IMR-90 (cell line): ENCODE measurements around the gene FBXW10B. TPM values are rescaled to one million over a fixed set of nuclear protein-coding genes. Genes with fewer than 3 reads are reported as not detected.
"Not testable (repeated sequence)": the region's sequence is repeated elsewhere in the genome, so short reads cannot be mapped to it uniquely, and the experiment has no call there.

Source experiments
- ATAC-seq: fragments of 200-7000 bp; cut with Tn5 transposase; 2 replicates; pipeline ENCODE4 v1.9.1; 2020; ENCODE audit warnings: low read depth, mild to moderate bottlenecking, moderate library complexity
- BruUV-seq: library from RNA; stranded (reverse); fragments of 400-500 nt; replicated peaks from 2 replicates; lab custom pipeline; 2021; lab: Mats Ljungman, UMichigan
- CTCF ChIA-PET: fragments of 300-600 bp; formaldehyde crosslinking; extraction: SDS; loops from one replicate; lab custom pipeline; 2021; ENCODE audit warnings: antibody characterized with exemption; lab: Yijun Ruan, JAX
- POLR2A ChIA-PET: fragments of 300-600 bp; sonication (Branson Sonifier 250); formaldehyde crosslinking; loops from one replicate; lab custom pipeline; 2022; ENCODE audit warnings: antibody characterized with exemption; ENCODE audit not compliant: unreplicated experiment; lab: Charles Lee
- DNase-seq: peaks from one replicate; pipeline ENCODE4 v3.0.0; 2013
- H2AFZ ChIP-seq: replicated peaks from 2 replicates; pipeline ENCODE3; 2013; ENCODE audit warnings: low read length, mild to moderate bottlenecking; ENCODE audit not compliant: poor library complexity
- H2AK5ac ChIP-seq: 2 replicates; pipeline ENCODE4 v1.6.1; 2013; ENCODE audit warnings: low read depth, low read length, inconsistent platforms
- H2AK9ac ChIP-seq: replicated peaks from 2 replicates; pipeline ENCODE3; 2013; ENCODE audit warnings: mild to moderate bottlenecking, low read depth, low read length, moderate library complexity; ENCODE audit not compliant: poor library complexity
- H2BK120ac ChIP-seq: 2 replicates; pipeline ENCODE4 v1.6.1; 2013; ENCODE audit warnings: low read depth, low read length, inconsistent platforms
- H2BK15ac ChIP-seq: 3 replicates; pipeline ENCODE4 v1.6.1; 2013; ENCODE audit warnings: low read depth, low read length, inconsistent platforms
- H2BK20ac ChIP-seq: 2 replicates; pipeline ENCODE4 v1.6.1; 2013; ENCODE audit warnings: low read depth, mild to moderate bottlenecking, inconsistent platforms, low read length, moderate library complexity
- H2BK5ac ChIP-seq: 2 replicates; pipeline ENCODE4 v1.6.1; 2013; ENCODE audit warnings: mild to moderate bottlenecking, low read depth, low read length, inconsistent platforms; ENCODE audit not compliant: poor library complexity, severe bottlenecking
- H3K14ac ChIP-seq: replicated peaks from 2 replicates; pipeline ENCODE4 v1.6.1; 2013; ENCODE audit warnings: low read depth, low read length, inconsistent platforms
- H3K18ac ChIP-seq: 2 replicates; pipeline ENCODE4 v1.6.1; 2013; ENCODE audit warnings: low read depth, low read length, control low read depth
- H3K23ac ChIP-seq: 2 replicates; pipeline ENCODE4 v1.6.1; 2013; ENCODE audit warnings: low read depth, low read length, inconsistent platforms
- H3K27ac ChIP-seq: 2 replicates; pipeline ENCODE4 v1.5.1; 2013; ENCODE audit warnings: mild to moderate bottlenecking, control low read depth, low read length; ENCODE audit not compliant: insufficient read depth
- H3K27me3 ChIP-seq: 2 replicates; pipeline ENCODE4 v1.6.1; 2013; ENCODE audit warnings: low read length; ENCODE audit not compliant: control insufficient read depth, insufficient read depth
- H3K36me3 ChIP-seq: 2 replicates; pipeline ENCODE4 v1.6.1; 2013; ENCODE audit warnings: low read length, mixed read lengths; ENCODE audit not compliant: control insufficient read depth, insufficient read depth
- H3K4ac ChIP-seq: 2 replicates; pipeline ENCODE4 v1.6.1; 2013; ENCODE audit warnings: low read depth, low read length, inconsistent platforms
- H3K4me1 ChIP-seq: 2 replicates; pipeline ENCODE4 v1.6.1; 2013; ENCODE audit warnings: low read length, mixed read lengths; ENCODE audit not compliant: control insufficient read depth, insufficient read depth
- H3K4me2 ChIP-seq: 2 replicates; pipeline ENCODE4 v1.6.1; 2013; ENCODE audit warnings: low read depth, mild to moderate bottlenecking, control low read depth, low read length, moderate library complexity
- H3K4me3 ChIP-seq: 2 replicates; pipeline ENCODE4 v1.5.1; 2013; ENCODE audit warnings: low read depth, mild to moderate bottlenecking, control low read depth, low read length, moderate library complexity; ENCODE audit not compliant: insufficient read depth
- H3K56ac ChIP-seq: 2 replicates; pipeline ENCODE4 v1.6.1; 2013; ENCODE audit warnings: low read length, inconsistent platforms; ENCODE audit not compliant: insufficient read depth; ENCODE audit errors: extremely low read depth
- H3K79me1 ChIP-seq, 2 experiments: 2 replicates each; pipeline ENCODE4 v1.6.1; 2013; ENCODE audit warnings: low read length in 2 of 2, inconsistent platforms in 1 of 2, low read depth in 1 of 2
- H3K9ac ChIP-seq: 2 replicates; pipeline ENCODE4 v1.6.1; 2013; ENCODE audit warnings: low read depth, low read length, control low read depth
- H3K9me1 ChIP-seq: 2 replicates; pipeline ENCODE4 v1.6.1; 2013; ENCODE audit warnings: low read length, inconsistent platforms; ENCODE audit not compliant: insufficient read depth
- H3K9me3 ChIP-seq: 2 replicates; pipeline ENCODE4 v1.6.1; 2013; ENCODE audit warnings: low read length; ENCODE audit not compliant: control insufficient read depth, insufficient read depth
- H4K20me1 ChIP-seq: 2 replicates; pipeline ENCODE4 v1.6.1; 2013; ENCODE audit warnings: low read length, inconsistent platforms; ENCODE audit not compliant: insufficient read depth
- H4K5ac ChIP-seq: 2 replicates; pipeline ENCODE4 v1.6.1; 2013; ENCODE audit warnings: mild to moderate bottlenecking, low read depth, low read length, control low read depth
- H4K8ac ChIP-seq, 2 experiments: 2 replicates each; pipeline ENCODE4 v1.6.1; 2013; ENCODE audit warnings: low read depth in 2 of 2, low read length in 2 of 2, control low read depth in 1 of 2, inconsistent platforms in 1 of 2
- H4K91ac ChIP-seq: 2 replicates; pipeline ENCODE4 v1.6.1; 2013; ENCODE audit warnings: low read depth, low read length, inconsistent platforms; ENCODE audit not compliant: insufficient read depth
- WGBS, 2 experiments: methylation state at CpG; one replicate each; pipeline versions ENCODE4 v1.1.5 to v1.1.7; 2013; ENCODE audit warnings: missing lambda C conversion rate in 2 of 2; ENCODE audit not compliant: insufficient read length in 1 of 2; ENCODE audit errors: extremely low coverage in 2 of 2; 5-methylcytosine and 5-hydroxymethylcytosine counted together
- dilution Hi-C: fragments of 300-500 bp; cut with HindIII; formaldehyde crosslinking; loops from one replicate; pipeline ENCODE4 v1.14.3; 2018; ENCODE audit warnings: low sequenced_read_pairs; ENCODE audit not compliant: unreplicated experiment
- in situ Hi-C: fragments of 300-500 bp; cut with MboI; formaldehyde crosslinking; loops from 3 replicates; pipeline ENCODE4 v1.14.3; 2019; ENCODE audit warnings: low sequenced_read_pairs, inconsistent platforms, mixed read lengths
- intact Hi-C: fragments of 100-400 bp; cut with micrococcal nuclease; formaldehyde crosslinking; loops from 2 replicates; pipeline ENCODE4 v1.10.0; 2022
- polyA plus RNA-seq, 3 experiments: library from polyadenylated mRNA; depleted of rRNA; stranded (reverse); fragments of >200 nt; gene quantifications; 2 replicates each; pipeline ENCODE4 v1.2.3, GENCODE V29; 2012; ENCODE audit warnings: low replicate concordance in 1 of 3
- total RNA-seq: library from RNA; depleted of rRNA; stranded (reverse); fragments of >200 nt; gene quantifications from 2 replicates; pipeline ENCODE4 v1.2.3, GENCODE V29; 2012

FBXW10B gene
- total and polyA plus RNA-seq, 2 of the 4 experiments (the other 2 are of a cell fraction): under 0.01 to 0.43 TPM

DNA sequence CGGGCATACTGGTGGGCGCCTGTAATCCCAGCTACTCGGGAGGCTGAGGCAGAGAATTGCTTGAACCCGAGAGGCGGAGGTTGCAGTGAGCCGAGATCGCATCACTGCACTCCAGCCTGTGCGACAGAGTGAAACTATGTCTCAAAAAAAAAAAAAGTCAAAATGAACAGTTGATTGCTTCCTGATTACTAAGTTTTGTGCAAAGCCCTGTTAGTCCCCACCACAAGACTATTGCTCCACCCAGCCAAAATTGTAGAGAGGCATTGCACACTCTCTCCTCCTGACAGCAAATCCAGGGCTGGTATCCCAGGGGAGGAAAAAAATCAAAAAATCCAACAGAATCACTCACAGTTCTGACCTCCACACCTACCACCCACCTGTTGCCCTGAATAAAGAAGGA is 26.5 kb downstream of the FBXW10B start:
- H3K4me2 ChIP-seq, DNase-seq, H3K27ac ChIP-seq, H3K18ac ChIP-seq, ATAC-seq, H4K91ac ChIP-seq, in situ Hi-C loops, H3K27me3 ChIP-seq, H3K79me1 ChIP-seq, BruUV-seq, H2BK20ac ChIP-seq, H3K14ac ChIP-seq, H4K20me1 ChIP-seq, H4K5ac ChIP-seq, H2BK5ac ChIP-seq, H3K23ac ChIP-seq, POLR2A ChIA-PET, H3K4me1 ChIP-seq, H3K56ac ChIP-seq, H2AK9ac ChIP-seq, H2AK5ac ChIP-seq, H2BK15ac ChIP-seq, intact Hi-C loops, H2BK120ac ChIP-seq, H3K9me1 ChIP-seq, H3K4ac ChIP-seq, H2AFZ ChIP-seq, dilution Hi-C loops, H3K4me3 ChIP-seq, H3K9me3 ChIP-seq, H3K9ac ChIP-seq, H4K8ac ChIP-seq, H3K36me3 ChIP-seq: not testable (repeated sequence)
- WGBS, 2 experiments: no CpG with 5 or more reads among the region's 8 CpGs
- CTCF ChIA-PET: interaction anchor here (0.6 kb wide), 1 partner anchor 24 kb away, joined by 3 read pairs; no protein-coding TSS in a partner anchor

DNA sequence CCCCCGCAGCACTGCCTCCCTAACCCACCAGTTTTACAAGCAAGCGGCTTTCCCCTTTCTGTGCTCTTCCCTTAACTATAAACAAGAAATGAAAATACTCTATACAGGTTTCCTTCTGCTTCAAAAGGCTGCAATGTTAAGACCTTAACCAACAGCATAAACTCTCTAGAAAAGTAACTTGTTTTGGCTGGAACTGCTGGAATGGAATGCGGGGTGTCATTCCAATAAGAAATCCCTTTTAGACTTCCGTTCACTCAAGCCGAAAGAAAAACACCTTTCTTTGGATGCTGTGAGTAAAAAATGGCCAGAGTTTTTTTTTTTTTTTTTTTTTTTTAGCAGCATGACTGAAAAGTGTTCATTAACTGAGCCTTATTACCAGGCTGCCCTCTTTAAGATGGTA is 27.5 kb downstream of the FBXW10B start:
- H3K27me3 ChIP-seq, H2BK15ac ChIP-seq, DNase-seq, H3K9me3 ChIP-seq, H3K9me1 ChIP-seq, H2AK9ac ChIP-seq, H2BK20ac ChIP-seq, BruUV-seq, H3K36me3 ChIP-seq, H3K4me1 ChIP-seq, H3K79me1 ChIP-seq, H2AK5ac ChIP-seq, H4K20me1 ChIP-seq, H3K56ac ChIP-seq, H4K5ac ChIP-seq, dilution Hi-C loops, in situ Hi-C loops, H3K9ac ChIP-seq, H3K4ac ChIP-seq, H3K23ac ChIP-seq, ATAC-seq, POLR2A ChIA-PET, H3K4me3 ChIP-seq, H3K14ac ChIP-seq, H4K8ac ChIP-seq, H3K27ac ChIP-seq, intact Hi-C loops, H3K4me2 ChIP-seq, H2AFZ ChIP-seq, H4K91ac ChIP-seq, H2BK120ac ChIP-seq, H2BK5ac ChIP-seq, H3K18ac ChIP-seq, CTCF ChIA-PET: not testable (repeated sequence)
- no CpG with 5 or more reads among the region's 5 CpGs for WGBS, 2 experiments
